Measurements from ENCODE around the gene TIMM10B.

GRCh38 chr11:6443269-6444003 is 37.9 kb upstream of the TIMM10B start:
- TF ChIP-seq POLR2AphosphoS5 (IDR thresholded peaks at IDR 0.05; ENCODE audit: low read depth, low read length) (no peak), POLR2A (IDR thresholded peaks at IDR 0.05; ENCODE audit: low read depth, low read length) (no peak)

All from GM12892 (cell line).